Measurements from ENCODE around the gene TPP1.
A peak's percentile ranks its signal among the peaks of the same experiment; 100 is the strongest.

The TPP1 gene

GRCh38 chr11:6579681-6580080 lies 39.5 kb downstream of the TPP1 start:
- no peaks in the 10 kb centered on the region for H3K36me3 ChIP-seq (ENCODE audit: control insufficient read depth, insufficient read depth, low read length)
- H3K4me1 ChIP-seq (ENCODE audit: control insufficient read depth, insufficient read depth, low read length): no peaks in the 10 kb centered on the region
- no peak overlapping the region for H3K9ac ChIP-seq (ENCODE audit: low read length)
- H3K27me3 ChIP-seq (ENCODE audit: control insufficient read depth, insufficient read depth, low read length): no peaks in the 10 kb centered on the region
- H3K27ac ChIP-seq (ENCODE audit: low read depth, low read length): no peak overlapping the region
- no peak overlapping the region for H3K4me3 ChIP-seq (ENCODE audit: low read depth, low read length)
- peaks cover 9% of the 10 kb centered on the region; the same call in 1 of the 2 replicates for H3K9me3 ChIP-seq (ENCODE audit: control insufficient read depth, insufficient read depth, low read depth, low read length)

GRCh38 chr11:6578134-6578533 lies 41.1 kb downstream of the TPP1 start:
- no peaks in the 10 kb centered on the region for H3K9me3 ChIP-seq (ENCODE audit: control insufficient read depth, insufficient read depth, low read depth, low read length)
- H3K27ac ChIP-seq (ENCODE audit: low read depth, low read length): no peak overlapping the region
- no peaks in the 10 kb centered on the region for H3K36me3 ChIP-seq (ENCODE audit: control insufficient read depth, insufficient read depth, low read length)
- H3K9ac ChIP-seq (ENCODE audit: low read length): no peak overlapping the region
- H3K4me3 ChIP-seq (ENCODE audit: low read depth, low read length): no peak overlapping the region
- H3K27me3 ChIP-seq (ENCODE audit: control insufficient read depth, insufficient read depth, low read length): no peaks in the 10 kb centered on the region
- H3K4me1 ChIP-seq (ENCODE audit: control insufficient read depth, insufficient read depth, low read length): no peaks in the 10 kb centered on the region

GRCh38 chr11:6576471-6577373 lies 42.5 kb downstream of the TPP1 start:
- H3K27ac ChIP-seq (ENCODE audit: low read depth, low read length): no peak overlapping the region
- no peak overlapping the region for H3K4me3 ChIP-seq (ENCODE audit: low read depth, low read length)
- H3K36me3 ChIP-seq (ENCODE audit: control insufficient read depth, insufficient read depth, low read length): no peaks in the 10 kb centered on the region
- no peaks in the 10 kb centered on the region for H3K9me3 ChIP-seq (ENCODE audit: control insufficient read depth, insufficient read depth, low read depth, low read length)
- H3K9ac ChIP-seq (ENCODE audit: low read length): no peak overlapping the region
- H3K4me1 ChIP-seq (ENCODE audit: control insufficient read depth, insufficient read depth, low read length): no peaks in the 10 kb centered on the region
- H3K27me3 ChIP-seq (ENCODE audit: control insufficient read depth, insufficient read depth, low read length): no peaks in the 10 kb centered on the region; the same call in 1 of the 2 replicates

- Histone ChIP-seq H3K4me1 (ENCODE audit: control insufficient read depth, insufficient read depth, low read length) (no peaks in the 10 kb centered on the region), H3K4me3 (ENCODE audit: low read depth, low read length) (no peak overlapping the region), H3K36me3 (ENCODE audit: control insufficient read depth, insufficient read depth, low read length) (no peaks in the 10 kb centered on the region), H3K9me3 (ENCODE audit: control insufficient read depth, insufficient read depth, low read depth, low read length) (no peaks in the 10 kb centered on the region), H3K9ac (ENCODE audit: low read length) (no peak overlapping the region), H3K27me3 (ENCODE audit: control insufficient read depth, insufficient read depth, low read length) (peaks cover 7% of the 10 kb centered on the region; the same call in 1 of the 2 replicates), H3K27ac (ENCODE audit: low read depth, low read length) (no peak overlapping the region)
Observed at GRCh38 chr11:6574816-6575715, 44.2 kb downstream of the TPP1 start.

GRCh38 chr11:6572215-6572614 lies 47.0 kb downstream of the TPP1 start:
- no peaks in the 10 kb centered on the region for H3K36me3 ChIP-seq (ENCODE audit: control insufficient read depth, insufficient read depth, low read length)

GRCh38 chr11:6571434-6572008 lies 47.7 kb downstream of the TPP1 start:
- H3K4me1 ChIP-seq (ENCODE audit: control insufficient read depth, insufficient read depth, low read length): peaks cover 5% of the 10 kb centered on the region
- no peaks in the 10 kb centered on the region for H3K9me3 ChIP-seq (ENCODE audit: control insufficient read depth, insufficient read depth, low read depth, low read length)
- peaks cover 7% of the 10 kb centered on the region; the same call in 1 of the 2 replicates for H3K27me3 ChIP-seq (ENCODE audit: control insufficient read depth, insufficient read depth, low read length)
- H3K36me3 ChIP-seq (ENCODE audit: control insufficient read depth, insufficient read depth, low read length): no peaks in the 10 kb centered on the region
- H3K4me3 ChIP-seq (ENCODE audit: low read depth, low read length): peak overlapping the region; percentile 34; the same call in 1 of the 2 replicates
- no peak overlapping the region for H3K9ac ChIP-seq (ENCODE audit: low read length)
- H3K27ac ChIP-seq (ENCODE audit: low read depth, low read length): no peak overlapping the region

More at GRCh38 chr11:6572215-6572614, 47.0 kb downstream of the TPP1 start:
- no peaks in the 10 kb centered on the region for H3K9me3 ChIP-seq (ENCODE audit: control insufficient read depth, insufficient read depth, low read depth, low read length)
- H3K9ac ChIP-seq (ENCODE audit: low read length): no peak overlapping the region
- peaks cover 7% of the 10 kb centered on the region; the same call in 1 of the 2 replicates for H3K27me3 ChIP-seq (ENCODE audit: control insufficient read depth, insufficient read depth, low read length)
- no peak overlapping the region for H3K4me3 ChIP-seq (ENCODE audit: low read depth, low read length)
- peaks cover 5% of the 10 kb centered on the region for H3K4me1 ChIP-seq (ENCODE audit: control insufficient read depth, insufficient read depth, low read length)
- no peak overlapping the region for H3K27ac ChIP-seq (ENCODE audit: low read depth, low read length)

GRCh38 chr11:6570691-6571427 lies 48.4 kb downstream of the TPP1 start:
- Histone ChIP-seq H3K27me3 (ENCODE audit: control insufficient read depth, insufficient read depth, low read length) (peaks cover 7% of the 10 kb centered on the region; the same call in 1 of the 2 replicates), H3K4me3 (ENCODE audit: low read depth, low read length) (peak overlapping the region; percentile 34; the same call in 1 of the 2 replicates), H3K9ac (ENCODE audit: low read length) (no peak overlapping the region), H3K9me3 (ENCODE audit: control insufficient read depth, insufficient read depth, low read depth, low read length) (no peaks in the 10 kb centered on the region), H3K36me3 (ENCODE audit: control insufficient read depth, insufficient read depth, low read length) (no peaks in the 10 kb centered on the region), H3K27ac (ENCODE audit: low read depth, low read length) (no peak overlapping the region), H3K4me1 (ENCODE audit: control insufficient read depth, insufficient read depth, low read length) (peaks cover 5% of the 10 kb centered on the region)

- no peak overlapping the region for H3K4me3 ChIP-seq (ENCODE audit: low read depth, low read length)
- H3K9ac ChIP-seq (ENCODE audit: low read length): no peak overlapping the region
- no peak overlapping the region for H3K27ac ChIP-seq (ENCODE audit: low read depth, low read length)
- H3K4me1 ChIP-seq (ENCODE audit: control insufficient read depth, insufficient read depth, low read length): peaks cover 13% of the 10 kb centered on the region
- H3K36me3 ChIP-seq (ENCODE audit: control insufficient read depth, insufficient read depth, low read length): no peaks in the 10 kb centered on the region
- no peaks in the 10 kb centered on the region for H3K9me3 ChIP-seq (ENCODE audit: control insufficient read depth, insufficient read depth, low read depth, low read length)
- peaks cover 7% of the 10 kb centered on the region; the same call in 1 of the 2 replicates for H3K27me3 ChIP-seq (ENCODE audit: control insufficient read depth, insufficient read depth, low read length)
Observed at GRCh38 chr11:6569706-6570105, 49.5 kb downstream of the TPP1 start.

- no peaks in the 10 kb centered on the region for H3K9me3 ChIP-seq (ENCODE audit: control insufficient read depth, insufficient read depth, low read depth, low read length)
- H3K36me3 ChIP-seq (ENCODE audit: control insufficient read depth, insufficient read depth, low read length): no peaks in the 10 kb centered on the region
- H3K4me1 ChIP-seq (ENCODE audit: control insufficient read depth, insufficient read depth, low read length): peaks cover 22% of the 10 kb centered on the region
- H3K27ac ChIP-seq (ENCODE audit: low read depth, low read length): no peak overlapping the region
- no peak overlapping the region for H3K4me3 ChIP-seq (ENCODE audit: low read depth, low read length)
- peaks cover 7% of the 10 kb centered on the region; the same call in 1 of the 2 replicates for H3K27me3 ChIP-seq (ENCODE audit: control insufficient read depth, insufficient read depth, low read length)
- H3K9ac ChIP-seq (ENCODE audit: low read length): no peak overlapping the region
Observed at GRCh38 chr11:6568191-6568918, 50.9 kb downstream of the TPP1 start.

GRCh38 chr11:6567371-6567745 lies 51.9 kb downstream of the TPP1 start:
- H3K36me3 ChIP-seq (ENCODE audit: control insufficient read depth, insufficient read depth, low read length): no peaks in the 10 kb centered on the region
- peaks cover 7% of the 10 kb centered on the region; the same call in 1 of the 2 replicates for H3K27me3 ChIP-seq (ENCODE audit: control insufficient read depth, insufficient read depth, low read length)
- peaks cover 30% of the 10 kb centered on the region for H3K4me1 ChIP-seq (ENCODE audit: control insufficient read depth, insufficient read depth, low read length)
- H3K9ac ChIP-seq (ENCODE audit: low read length): no peak overlapping the region
- no peak overlapping the region for H3K4me3 ChIP-seq (ENCODE audit: low read depth, low read length)
- H3K27ac ChIP-seq (ENCODE audit: low read depth, low read length): no peak overlapping the region
- no peaks in the 10 kb centered on the region for H3K9me3 ChIP-seq (ENCODE audit: control insufficient read depth, insufficient read depth, low read depth, low read length)

All from HUES6 (cell line).